Testis (tissue), 2 donors: ENCODE data around the gene C1S.

Experiments
- CTCF ChIP-seq, 3 experiments: fragments of 450-650 bp in 2 of 3; fragments of 200-600 bp in 1 of 3; sonication (generic) in 1 of 3; IDR thresholded peaks; one replicate each; pipeline ENCODE4 v1.5.1; 2016 to 2019; ENCODE audit warnings: antibody characterized with exemption in 3 of 3, mild to moderate bottlenecking in 2 of 3, moderate library complexity in 1 of 3
- POLR2A ChIP-seq: fragments of 450-650 bp; IDR thresholded peaks from one replicate; pipeline ENCODE4 v1.6.1; 2017; ENCODE audit warnings: antibody characterized with exemption, mild to moderate bottlenecking, moderate library complexity

- no peak for TF ChIP-seq POLR2A
- no peak for TF ChIP-seq CTCF (IDR thresholded peaks at IDR 0.05)
Measured at GRCh38 chr12:7034464-7034863, 26.1 kb upstream of the C1S start.
